GM12864 (cell line): ENCODE measurements around the gene TEAD1.

ENCODE experiments used
- DNase-seq: peaks from one replicate; pipeline ENCODE4 v3.0.0-alpha.2; 2011; ENCODE audit warnings: low read depth
- H3K4me3 ChIP-seq: 2 replicates; pipeline ENCODE4 v1.5.1; 2011; ENCODE audit warnings: mild to moderate bottlenecking, low read depth, low read length, control low read depth
- CTCF ChIP-seq: IDR thresholded peaks from 2 replicates; pipeline ENCODE4 v1.5.1; 2011; ENCODE audit warnings: low read depth, mild to moderate bottlenecking, moderate library complexity, low read length, control low read depth, inconsistent platforms; ENCODE audit errors: missing control alignments

The TEAD1 gene

GRCh38 chr11:12749442-12749841 is 75.2 kb downstream of the TEAD1 start:
- TF ChIP-seq CTCF = no peak
- H3K4me3 ChIP-seq = no peak overlapping the region
- no peak for DNase-seq

- no peak for TF ChIP-seq CTCF
- no peak overlapping the region for H3K4me3 ChIP-seq
Observed at GRCh38 chr11:12750181-12750580, 76.0 kb downstream of the TEAD1 start.

GRCh38 chr11:12752868-12753524 is 78.8 kb downstream of the TEAD1 start:
- TF ChIP-seq CTCF = no peak
- no peak for DNase-seq

More at GRCh38 chr11:12750181-12750580, 76.0 kb downstream of the TEAD1 start:
- DNase-seq = no peak

GRCh38 chr11:12754021-12754420 is 79.8 kb downstream of the TEAD1 start:
- DNase-seq = no peak
- no peak overlapping the region for H3K4me3 ChIP-seq
- no peak for TF ChIP-seq CTCF

More at GRCh38 chr11:12752868-12753524, 78.8 kb downstream of the TEAD1 start:
- H3K4me3 ChIP-seq = no peak overlapping the region

GRCh38 chr11:12754582-12755234 is 80.5 kb downstream of the TEAD1 start:
- DNase-seq = no peak
- TF ChIP-seq CTCF = no peak
- no peak overlapping the region for H3K4me3 ChIP-seq

- no peak for DNase-seq
- TF ChIP-seq CTCF = no peak
- no peak overlapping the region for H3K4me3 ChIP-seq
Observed at GRCh38 chr11:12755510-12756453, 81.6 kb downstream of the TEAD1 start.
